H7 (cell line): ENCODE data around the gene SPATA2. TPM values are rescaled to one million over a fixed set of nuclear protein-coding genes. Genes with fewer than 3 reads are reported as not detected.

Experiments
- DNase-seq: peaks from one replicate; pipeline ENCODE4 v3.0.0; 2012
- H3K27me3 ChIP-seq: 2 replicates; pipeline ENCODE4 v1.6.0; 2011; ENCODE audit warnings: mild to moderate bottlenecking, low read length; ENCODE audit not compliant: control insufficient read depth, insufficient read depth
- H3K36me3 ChIP-seq: replicated peaks from 2 replicates; pipeline ENCODE4 v1.5.1; 2011; ENCODE audit warnings: low read length; ENCODE audit not compliant: control insufficient read depth, insufficient read depth
- H3K4me3 ChIP-seq: 2 replicates; pipeline ENCODE4 v1.5.1; 2011; ENCODE audit warnings: low read depth, mild to moderate bottlenecking, control low read depth, low read length, moderate library complexity; ENCODE audit not compliant: insufficient read depth
- total RNA-seq: library from RNA; depleted of rRNA; stranded (reverse); fragments of >200 nt; shearing (Covaris generic); gene quantifications from 2 replicates; pipeline ENCODE4 v1.2.3, GENCODE V29; 2014

The SPATA2 gene
- total RNA-seq, 1 experiment from 2014 or later: 11.5 TPM

DNA sequence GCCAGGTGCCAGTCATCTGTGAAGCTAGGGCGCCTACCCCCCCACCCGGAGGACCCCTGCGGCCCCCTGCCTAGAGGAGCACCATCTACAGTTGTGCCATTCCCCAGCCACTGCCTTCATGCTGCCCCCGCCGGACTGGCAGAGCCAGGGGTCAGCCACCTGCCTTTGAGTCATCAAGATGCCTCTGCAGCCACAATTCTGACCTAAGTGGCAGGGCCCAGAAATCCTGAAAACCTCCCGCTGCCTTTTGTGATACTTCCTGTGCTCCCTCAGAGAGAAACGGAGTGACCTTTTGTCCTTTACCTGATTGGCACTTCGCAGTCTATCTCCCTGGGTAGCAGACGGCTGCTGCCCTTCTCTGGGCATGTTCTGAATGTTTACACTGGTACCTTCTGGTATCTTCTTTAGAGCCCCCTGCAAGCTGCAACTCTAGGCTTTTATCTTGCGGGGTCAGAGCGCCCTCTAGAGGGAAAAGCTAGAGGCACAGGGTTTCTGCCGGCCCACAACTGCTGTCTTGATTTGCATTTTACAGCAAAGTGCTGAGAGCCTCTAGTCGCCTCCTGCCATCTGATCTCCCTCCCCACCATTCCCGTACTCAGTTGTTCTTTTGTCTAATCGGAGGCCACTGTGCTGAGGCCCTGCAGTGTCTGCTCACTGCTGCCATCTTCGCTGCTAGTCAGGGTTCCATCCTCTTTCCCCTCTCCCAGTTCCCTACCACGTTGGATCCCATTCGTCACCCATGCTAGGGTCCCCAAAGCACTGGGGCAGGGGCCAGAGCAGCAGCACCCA is 26.9 kb downstream of the SPATA2 start:
- Histone ChIP-seq H3K4me3 (no peak overlapping the region), H3K36me3 (peaks cover 4% of the 10 kb centered on the region), H3K27me3 (no peaks in the 10 kb centered on the region)
- DNase-seq: peak; percentile 94

DNA sequence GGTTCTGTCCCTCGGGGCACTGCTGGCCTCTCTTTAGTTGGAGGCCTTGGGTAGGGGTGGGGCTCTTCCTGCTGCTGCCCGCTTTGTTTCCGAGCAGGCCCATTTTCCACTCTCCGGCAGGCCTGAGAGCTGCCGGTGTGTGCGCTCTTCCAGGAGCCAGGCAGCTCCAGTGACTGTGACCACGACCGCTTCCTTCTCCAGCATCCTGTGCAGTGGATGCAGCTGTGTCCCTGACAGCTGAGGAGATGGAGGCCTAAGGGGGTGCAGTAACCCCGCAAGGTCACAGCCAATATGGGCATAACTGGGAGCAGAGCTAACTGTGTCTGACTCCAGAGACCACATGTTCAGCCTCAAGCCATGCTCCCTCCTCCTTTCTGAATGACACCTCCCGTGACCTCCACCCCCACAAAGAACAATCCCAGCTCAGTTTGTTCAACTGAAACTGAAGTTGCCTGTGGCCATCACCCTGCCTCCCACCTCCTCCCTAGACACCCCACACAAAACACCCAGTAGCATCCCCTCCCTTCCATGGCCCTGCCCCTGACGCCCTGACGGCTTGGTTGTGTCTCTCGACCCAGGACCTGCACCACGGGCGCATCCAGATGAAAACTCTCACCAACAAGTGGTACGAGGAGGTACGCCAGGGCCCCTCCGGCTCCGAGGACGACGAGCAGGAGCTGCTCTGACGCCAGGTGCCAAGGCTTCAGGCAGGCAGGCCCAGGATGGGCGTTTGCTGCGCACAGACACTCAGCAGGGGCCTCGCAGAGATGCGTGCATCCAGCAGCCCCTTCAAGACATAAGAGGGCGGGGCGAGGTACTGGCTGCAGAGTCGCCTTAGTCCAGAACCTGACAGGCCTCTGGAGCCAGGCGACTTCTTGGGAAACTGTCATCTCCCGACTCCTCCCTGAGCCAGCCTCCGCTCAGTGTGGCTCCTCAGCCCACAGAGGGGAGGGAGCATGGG is 27.8 kb downstream of the SPATA2 start:
- no peaks in the 10 kb centered on the region for H3K27me3 ChIP-seq
- no peak for DNase-seq
- peaks cover 5% of the 10 kb centered on the region for H3K36me3 ChIP-seq
- H3K4me3 ChIP-seq: no peak overlapping the region

- Histone ChIP-seq H3K4me3 (no peak overlapping the region), H3K36me3 (peaks cover 5% of the 10 kb centered on the region), H3K27me3 (no peaks in the 10 kb centered on the region)
- DNase-seq: no peak
Observed at GRCh38 chr20:49886571-49887213, 28.6 kb downstream of the SPATA2 start.

DNA sequence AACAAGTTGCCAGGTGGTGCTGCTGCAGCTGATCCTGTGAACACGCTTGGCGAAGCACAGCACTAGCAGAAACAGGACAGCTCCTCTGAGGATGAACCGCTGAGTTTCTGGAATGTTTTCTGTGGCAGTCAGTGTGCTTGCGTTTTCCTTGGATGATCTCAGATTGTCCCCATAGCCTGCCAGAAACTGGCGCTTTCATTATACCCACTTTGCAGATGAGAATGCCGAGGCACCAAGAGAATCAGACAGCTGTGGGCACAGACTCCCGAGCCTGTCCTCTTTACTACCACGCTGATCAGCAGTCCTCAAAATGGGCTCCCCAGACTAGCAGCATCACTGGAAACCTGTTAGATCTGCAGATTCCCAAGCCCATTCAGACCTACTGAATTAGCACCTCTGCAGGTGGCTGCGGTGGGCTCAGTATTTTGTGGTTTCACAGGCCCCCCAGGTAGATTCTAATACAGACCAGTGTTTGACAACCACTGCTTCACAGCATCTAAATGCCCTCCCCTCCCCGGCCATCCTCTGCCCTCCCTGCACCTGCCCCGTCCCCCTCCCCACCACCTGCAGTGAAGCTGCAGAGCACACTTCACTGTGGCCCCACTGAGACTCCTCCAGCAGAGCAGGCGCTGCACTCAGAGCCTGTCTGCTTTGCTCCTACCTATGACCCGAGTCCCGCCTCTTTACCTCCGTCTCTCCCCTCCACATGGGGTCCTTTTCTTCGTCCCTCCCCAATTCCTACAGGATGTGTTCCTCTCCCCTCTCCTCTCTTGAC is 29.6 kb downstream of the SPATA2 start:
- no peaks in the 10 kb centered on the region for H3K27me3 ChIP-seq
- peak; percentile 81 for DNase-seq
- H3K36me3 ChIP-seq: peaks cover 5% of the 10 kb centered on the region
- H3K4me3 ChIP-seq: no peak overlapping the region

DNA sequence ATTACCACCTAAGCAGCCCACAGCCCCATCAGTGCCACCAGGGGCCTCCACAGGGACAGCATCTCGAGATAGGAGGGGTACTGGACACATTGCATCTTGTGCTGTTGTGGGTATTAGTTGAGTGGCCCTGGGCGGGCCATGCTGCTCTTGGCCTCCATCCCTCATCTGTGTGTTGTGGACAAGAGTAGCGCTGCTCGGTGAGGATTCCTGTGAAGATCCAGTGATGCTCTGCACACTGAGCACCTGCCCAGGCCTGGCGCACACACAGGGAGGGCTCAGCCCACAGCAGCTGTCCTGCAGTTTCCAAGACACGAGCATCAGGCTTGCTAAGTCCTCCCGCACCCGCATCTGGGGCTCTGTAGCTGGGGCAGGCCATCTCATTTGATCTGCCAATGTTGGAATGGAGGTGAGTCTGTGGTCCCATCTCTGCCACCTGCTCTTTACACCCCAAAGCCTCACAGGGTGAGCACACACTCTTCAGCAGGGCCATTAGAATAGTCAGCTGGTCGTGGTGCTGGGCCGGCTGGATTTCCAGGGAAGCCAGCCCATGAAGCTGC is 32.0 kb downstream of the SPATA2 start:
- DNase-seq: no peak
- Histone ChIP-seq H3K36me3 (peaks cover 5% of the 10 kb centered on the region), H3K4me3 (no peak overlapping the region), H3K27me3 (no peaks in the 10 kb centered on the region)

DNA sequence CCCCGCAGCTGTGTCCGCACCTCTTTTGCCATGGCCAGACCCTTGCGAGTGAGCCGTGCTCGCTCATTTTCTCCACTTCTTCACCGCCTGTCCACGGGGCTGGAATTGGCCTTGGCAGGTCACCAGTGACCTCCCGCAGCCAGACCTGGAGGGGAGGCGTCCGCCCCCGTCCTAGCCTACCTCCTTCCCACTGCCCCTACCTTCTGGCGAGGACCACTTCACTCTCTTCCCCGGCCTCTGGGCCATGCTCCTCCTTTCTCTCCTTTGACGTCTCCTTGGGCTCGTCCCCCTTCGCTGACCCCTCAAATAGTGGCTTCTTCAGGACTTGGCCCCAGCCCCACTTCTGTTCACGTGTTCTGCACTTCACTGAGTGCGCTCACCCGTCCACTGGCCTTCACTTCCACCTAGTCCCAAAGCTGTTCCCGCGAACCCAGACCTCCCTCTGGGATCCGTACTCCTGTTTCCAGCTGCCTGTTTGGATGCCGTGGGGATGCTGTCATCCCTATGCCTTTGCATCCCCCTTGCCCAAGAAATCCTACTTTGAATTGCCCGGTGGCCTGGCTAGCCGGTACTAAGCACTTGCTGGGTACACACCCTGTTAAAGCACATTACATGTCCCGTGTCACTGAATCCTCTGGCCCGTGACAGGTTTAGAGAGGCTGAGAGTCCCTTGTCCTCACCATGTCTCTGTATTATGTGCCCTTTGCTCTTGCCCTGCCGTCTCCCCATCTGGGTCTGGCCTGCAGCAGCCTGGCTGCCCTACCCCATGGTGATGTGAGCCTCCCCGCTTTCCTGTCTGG is 33.0 kb downstream of the SPATA2 start:
- peak; percentile 48 for DNase-seq
- Histone ChIP-seq H3K4me3 (no peak overlapping the region), H3K36me3 (peaks cover 5% of the 10 kb centered on the region), H3K27me3 (no peaks in the 10 kb centered on the region)

- no peak overlapping the region for H3K4me3 ChIP-seq
- peaks cover 5% of the 10 kb centered on the region for H3K36me3 ChIP-seq
- H3K27me3 ChIP-seq: no peaks in the 10 kb centered on the region
- no peak for DNase-seq
Observed at GRCh38 chr20:49880724-49881445, 34.4 kb downstream of the SPATA2 start.

DNA sequence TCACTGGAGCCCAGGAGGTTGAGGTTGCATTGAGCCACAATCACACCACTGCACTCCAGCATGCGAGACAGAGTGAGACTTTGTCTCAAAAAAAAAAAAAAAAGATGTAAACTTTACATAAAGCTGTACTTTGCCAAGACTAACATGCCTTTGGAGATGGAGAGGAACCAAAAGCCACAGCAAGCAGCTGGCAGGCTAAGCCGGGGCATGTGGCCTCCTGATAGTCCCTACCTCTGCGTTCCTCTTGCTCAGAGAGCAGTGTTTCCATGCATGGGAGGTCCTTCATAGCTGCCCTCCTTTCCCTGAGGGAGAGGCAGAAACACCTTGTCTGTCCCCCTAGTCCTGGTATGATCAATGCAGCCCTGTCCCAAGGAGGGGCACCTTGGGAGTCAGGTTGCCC is 35.2 kb downstream of the SPATA2 start:
- H3K4me3 ChIP-seq: no peak overlapping the region
- H3K27me3 ChIP-seq: no peaks in the 10 kb centered on the region
- peaks cover 5% of the 10 kb centered on the region for H3K36me3 ChIP-seq
- no peak for DNase-seq

- Histone ChIP-seq H3K4me3 (no peak overlapping the region), H3K27me3 (no peaks in the 10 kb centered on the region), H3K36me3 (peaks cover 3% of the 10 kb centered on the region)
- no peak for DNase-seq
Observed at GRCh38 chr20:49878977-49879376, 36.4 kb downstream of the SPATA2 start.

- Histone ChIP-seq H3K27me3 (no peaks in the 10 kb centered on the region), H3K4me3 (no peak overlapping the region), H3K36me3 (no peaks in the 10 kb centered on the region)
- no peak for DNase-seq
Observed at GRCh38 chr20:49877386-49877921, 37.9 kb downstream of the SPATA2 start.

DNA sequence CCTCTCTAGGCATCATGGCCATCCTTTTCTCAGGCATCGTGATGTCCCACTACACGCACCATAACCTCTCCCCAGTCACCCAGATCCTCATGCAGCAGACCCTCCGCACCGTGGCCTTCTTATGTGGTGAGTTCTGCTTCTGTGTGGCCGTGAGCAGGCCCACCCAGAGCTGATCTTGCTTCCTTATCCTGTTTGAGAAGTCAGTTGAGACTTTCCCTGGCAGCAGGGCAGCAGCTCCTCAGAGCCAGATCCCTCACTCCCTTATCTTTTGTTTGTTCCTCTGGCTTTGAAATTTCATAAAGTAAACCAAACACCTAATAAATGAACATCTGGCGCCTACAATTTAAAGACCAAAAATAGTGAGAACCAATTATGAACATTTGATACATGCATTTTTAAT is 40.6 kb downstream of the SPATA2 start:
- Histone ChIP-seq H3K36me3 (no peaks in the 10 kb centered on the region), H3K27me3 (no peaks in the 10 kb centered on the region), H3K4me3 (no peak overlapping the region)
- no peak for DNase-seq

GRCh38 chr20:49872056-49872455 is 43.3 kb downstream of the SPATA2 start:
- no peaks in the 10 kb centered on the region for H3K27me3 ChIP-seq
- no peaks in the 10 kb centered on the region for H3K36me3 ChIP-seq
- DNase-seq: no peak
- H3K4me3 ChIP-seq: no peak overlapping the region
